A549 (cell line): ENCODE results near the gene KIF2A.

Experiments used
- CHD2 ChIP-seq: fragments of 150-350 bp; IDR thresholded peaks from 2 replicates; pipeline ENCODE4 v1.6.1; 2014; ENCODE audit warnings: low read length; ENCODE audit not compliant: partially characterized antibody
- CTCF ChIP-seq: fragments of >200 bp; sonication (Bioruptor Twin); formaldehyde crosslinking; IDR thresholded peaks from 3 replicates; pipeline ENCODE4 v1.5.1; 2016
- ESRRA ChIP-seq: fragments of 150-350 bp; IDR thresholded peaks from 2 replicates; pipeline ENCODE4 v1.6.1; 2014; ENCODE audit warnings: mild to moderate bottlenecking, low read length, borderline replicate concordance
- HDAC2 ChIP-seq: fragments of 200-600 bp; sonication (generic); IDR thresholded peaks from 2 replicates; pipeline ENCODE4 v1.6.1; 2016
- KDM1A ChIP-seq: fragments of 200-600 bp; sonication (generic); IDR thresholded peaks from 2 replicates; pipeline ENCODE4 v1.6.1; 2016; ENCODE audit warnings: low read depth, mild to moderate bottlenecking
- MYC ChIP-seq: IDR thresholded peaks from 2 replicates; pipeline ENCODE4 v1.6.1; 2012; ENCODE audit warnings: mild to moderate bottlenecking, inconsistent platforms, low read length, improper control_type of control experiment, borderline replicate concordance
- NPAS2 ChIP-seq: fragments of 250-450 bp; sonication (Bioruptor Pico); IDR thresholded peaks from 2 replicates; pipeline ENCODE4 v1.8.0; 2022; ENCODE audit warnings: mild to moderate bottlenecking, moderate library complexity, borderline replicate concordance
- RAD21 ChIP-seq, 2 experiments: fragments of >200 bp in 1 of 2; sonication (Bioruptor Twin) in 1 of 2; formaldehyde crosslinking in 1 of 2; IDR thresholded peaks in 1 of 2; conservative IDR thresholded peaks in 1 of 2; 2 replicates in 1 of 2; 3 replicates in 1 of 2; pipeline ENCODE4 v1.6.1; 2012 to 2018; ENCODE audit warnings: inconsistent platforms in 1 of 2
- REST ChIP-seq: fragments of 200-600 bp; sonication (generic); IDR thresholded peaks from 2 replicates; pipeline ENCODE4 v1.6.1; 2016; ENCODE audit warnings: antibody characterized with exemption, mild to moderate bottlenecking, moderate library complexity
- TF ChIP-seq, protein P1 (sequence below): fragments of 250-450 bp; sonication (Bioruptor Pico); IDR thresholded peaks from 2 replicates; pipeline ENCODE4 v1.5.0; 2021; ENCODE audit warnings: mild to moderate bottlenecking, moderate library complexity, borderline replicate concordance

- TF ChIP-seq, protein P1, sequence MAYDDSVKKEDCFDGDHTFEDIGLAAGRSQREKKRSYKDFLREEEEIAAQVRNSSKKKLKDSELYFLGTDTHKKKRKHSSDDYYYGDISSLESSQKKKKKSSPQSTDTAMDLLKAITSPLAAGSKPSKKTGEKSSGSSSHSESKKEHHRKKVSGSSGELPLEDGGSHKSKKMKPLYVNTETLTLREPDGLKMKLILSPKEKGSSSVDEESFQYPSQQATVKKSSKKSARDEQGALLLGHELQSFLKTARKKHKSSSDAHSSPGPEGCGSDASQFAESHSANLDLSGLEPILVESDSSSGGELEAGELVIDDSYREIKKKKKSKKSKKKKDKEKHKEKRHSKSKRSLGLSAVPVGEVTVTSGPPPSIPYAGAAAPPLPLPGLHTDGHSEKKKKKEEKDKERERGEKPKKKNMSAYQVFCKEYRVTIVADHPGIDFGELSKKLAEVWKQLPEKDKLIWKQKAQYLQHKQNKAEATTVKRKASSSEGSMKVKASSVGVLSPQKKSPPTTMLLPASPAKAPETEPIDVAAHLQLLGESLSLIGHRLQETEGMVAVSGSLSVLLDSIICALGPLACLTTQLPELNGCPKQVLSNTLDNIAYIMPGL = no peak
- no peak for TF ChIP-seq HDAC2
- TF ChIP-seq ESRRA = no peak
- TF ChIP-seq CTCF = no peak
- no peak for TF ChIP-seq MYC
- TF ChIP-seq KDM1A = no peak
- TF ChIP-seq REST = no peak
- no peak for TF ChIP-seq NPAS2 (CRISPR knock-in tag)
- TF ChIP-seq CHD2 = no peak
- no peak for TF ChIP-seq RAD21 (conservative IDR thresholded peaks at IDR 0.05 in 1 of 2, IDR thresholded peaks at IDR 0.05 in 1 of 2)
Observed at GRCh38 chr5:62418462-62419076, 112.6 kb downstream of the KIF2A start.
